ENCODE measurements around the gene GAS7. TPM values are rescaled to one million over a fixed set of nuclear protein-coding genes. Genes with fewer than 3 reads are reported as not detected.
A peak's percentile ranks its signal among the peaks of the same experiment; 100 is the strongest.

Gene GAS7
- total and polyA plus RNA-seq, 8 donors, result 4.1 to 185 (median 30.5) TPM

- peak overlapping the region in 4 of 5 donors; percentile 56 to 72 (median 62) for H3K27ac ChIP-seq
Measured at GRCh38 chr17:10050597-10051101, 147.8 kb downstream of the GAS7 start.

GRCh38 chr17:10048629-10049350, 149.6 kb downstream of the GAS7 start:
- Histone ChIP-seq H3K27me3 (no peaks in the 10 kb centered on the region), H3K36me3 (no peaks in the 10 kb centered on the region), H3K27ac (no peak overlapping the region), H3K4me1 (peaks cover 0 to 27% (median 0%) of the 10 kb centered on the region in 4 donors), H3K9me3 (no peaks in the 10 kb centered on the region), H3K4me3 (no peak overlapping the region)
- intact Hi-C loops (cut with DNase I; ENCODE audit: low total_unique reads), result no loop called here
- peak in 1 of 2 donors; percentile 51 for DNase-seq
- TF ChIP-seq CTCF (IDR thresholded peaks at IDR 0.05) (no peak), EP300 (IDR thresholded peaks at IDR 0.05) (no peak), POLR2A (IDR thresholded peaks at IDR 0.05) (no peak), POLR2AphosphoS5 (IDR thresholded peaks at IDR 0.05) (no peak)
- WGBS, 5 donors, result 78 to 92% (median 88%) methylated on average over 7 of the region's 7 CpGs

More at GRCh38 chr17:10050597-10051101, 147.8 kb downstream of the GAS7 start:
- no peaks in the 10 kb centered on the region for H3K27me3 ChIP-seq
- 11 to 52% (median 48%) methylated on average over 3 of the region's 3 CpGs for WGBS, 5 donors
- H3K4me3 ChIP-seq, result no peak overlapping the region
- H3K4me1 ChIP-seq, result peaks cover 0 to 27% (median 0%) of the 10 kb centered on the region in 4 donors
- intact Hi-C loops (cut with DNase I; ENCODE audit: low total_unique reads), result no loop called here
- no peak for TF ChIP-seq POLR2A (IDR thresholded peaks at IDR 0.05)
- no peak for TF ChIP-seq POLR2AphosphoS5 (IDR thresholded peaks at IDR 0.05)
- no peak for TF ChIP-seq CTCF (IDR thresholded peaks at IDR 0.05)
- TF ChIP-seq EP300 (IDR thresholded peaks at IDR 0.05), result no peak
- peak in 1 of 2 donors; percentile 79 for DNase-seq
- no peaks in the 10 kb centered on the region for H3K9me3 ChIP-seq
- no peaks in the 10 kb centered on the region for H3K36me3 ChIP-seq

- intact Hi-C loops (cut with DNase I; ENCODE audit: low total_unique reads), result no loop called here
- no peaks in the 10 kb centered on the region for H3K9me3 ChIP-seq
- peak overlapping the region in 1 of 5 donors; percentile 5 for H3K27ac ChIP-seq
- H3K4me3 ChIP-seq, result no peak overlapping the region
- no peak for TF ChIP-seq CTCF (IDR thresholded peaks at IDR 0.05)
- no peak for TF ChIP-seq EP300 (IDR thresholded peaks at IDR 0.05)
- no peak for TF ChIP-seq POLR2AphosphoS5 (IDR thresholded peaks at IDR 0.05)
- no peak for TF ChIP-seq POLR2A (IDR thresholded peaks at IDR 0.05)
- no peaks in the 10 kb centered on the region for H3K36me3 ChIP-seq
- WGBS, 5 donors, result 56 to 70% (median 66%) methylated on average over 13 of the region's 13 CpGs
- DNase-seq, result no peak
- peaks cover 0 to 27% (median 0%) of the 10 kb centered on the region in 4 donors for H3K4me1 ChIP-seq
- no peaks in the 10 kb centered on the region for H3K27me3 ChIP-seq
Measured at GRCh38 chr17:10046786-10047785, 151.3 kb downstream of the GAS7 start.

Measured in stomach (tissue), 9 donors.